Cardiac fibroblast (primary cell): ENCODE results near the gene PPM1B.
"Not testable (repeated sequence)": the region's sequence is repeated elsewhere in the genome, so short reads cannot be mapped to it uniquely, and the experiment has no call there.

Source experiments
- DNase-seq, 2 donors: peaks; one replicate each; pipeline versions ENCODE4 v3.0.0 to v3.0.0-alpha.2; 2010; ENCODE audit warnings: low read depth in 2 of 2
- H3K4me3 ChIP-seq, 2 donors: replicated peaks in 1 of 2; 1 replicate in 1 of 2; 2 replicates in 1 of 2; pipeline ENCODE4 v1.5.1; 2011; ENCODE audit warnings: low read depth in 2 of 2, low read length in 2 of 2, mild to moderate bottlenecking in 2 of 2, moderate library complexity in 1 of 2
- TF ChIP-seq, protein P1 (sequence below): IDR thresholded peaks from one replicate; pipeline ENCODE4 v1.5.1; 2011; ENCODE audit warnings: low read depth, mild to moderate bottlenecking, low read length, inconsistent platforms

The PPM1B gene

GRCh38 chr2:44244135-44244871, 75.6 kb downstream of the PPM1B start:
- TF ChIP-seq, protein P1, sequence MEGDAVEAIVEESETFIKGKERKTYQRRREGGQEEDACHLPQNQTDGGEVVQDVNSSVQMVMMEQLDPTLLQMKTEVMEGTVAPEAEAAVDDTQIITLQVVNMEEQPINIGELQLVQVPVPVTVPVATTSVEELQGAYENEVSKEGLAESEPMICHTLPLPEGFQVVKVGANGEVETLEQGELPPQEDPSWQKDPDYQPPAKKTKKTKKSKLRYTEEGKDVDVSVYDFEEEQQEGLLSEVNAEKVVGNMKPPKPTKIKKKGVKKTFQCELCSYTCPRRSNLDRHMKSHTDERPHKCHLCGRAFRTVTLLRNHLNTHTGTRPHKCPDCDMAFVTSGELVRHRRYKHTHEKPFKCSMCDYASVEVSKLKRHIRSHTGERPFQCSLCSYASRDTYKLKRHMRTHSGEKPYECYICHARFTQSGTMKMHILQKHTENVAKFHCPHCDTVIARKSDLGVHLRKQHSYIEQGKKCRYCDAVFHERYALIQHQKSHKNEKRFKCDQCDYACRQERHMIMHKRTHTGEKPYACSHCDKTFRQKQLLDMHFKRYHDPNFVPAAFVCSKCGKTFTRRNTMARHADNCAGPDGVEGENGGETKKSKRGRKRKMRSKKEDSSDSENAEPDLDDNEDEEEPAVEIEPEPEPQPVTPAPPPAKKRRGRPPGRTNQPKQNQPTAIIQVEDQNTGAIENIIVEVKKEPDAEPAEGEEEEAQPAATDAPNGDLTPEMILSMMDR, result peak; percentile 52
- no peak overlapping the region for H3K4me3 ChIP-seq
- DNase-seq, result peak; percentile 83 to 84

GRCh38 chr2:44245083-44245861, 76.6 kb downstream of the PPM1B start:
- TF ChIP-seq, protein P1, result no peak
- no peak overlapping the region for H3K4me3 ChIP-seq

GRCh38 chr2:44246436-44246835, 77.8 kb downstream of the PPM1B start:
- peak in 1 of 2 donors; percentile 23 for DNase-seq
- H3K4me3 ChIP-seq, result no peak overlapping the region
- TF ChIP-seq, protein P1, result no peak

More at GRCh38 chr2:44245083-44245861, 76.6 kb downstream of the PPM1B start:
- no peak for DNase-seq

DNA sequence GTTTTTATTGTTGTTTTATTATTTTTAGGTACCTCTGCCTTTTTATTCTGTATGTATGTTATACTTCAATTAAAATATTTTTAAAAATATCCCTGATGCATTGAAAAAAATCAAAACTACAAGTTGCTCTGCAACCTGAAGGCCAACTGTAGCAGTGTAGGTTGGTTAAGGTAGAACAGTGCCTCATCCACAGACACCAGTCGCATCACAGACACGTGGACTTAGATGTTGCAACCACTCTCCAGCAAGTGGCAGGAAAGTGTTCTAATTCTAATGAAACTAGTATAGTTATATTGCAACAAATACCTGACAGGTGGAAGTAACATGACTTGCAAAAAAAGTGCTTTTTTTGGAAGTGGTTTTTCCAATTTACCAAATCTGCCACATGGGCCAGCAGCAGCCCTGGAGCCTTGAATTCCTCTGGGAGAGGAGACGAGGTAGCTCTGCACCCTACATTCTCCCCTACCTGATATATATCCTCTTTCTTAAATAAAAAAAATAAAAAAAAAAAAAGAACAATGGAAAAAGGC, 78.2 kb downstream of the PPM1B start:
- H3K4me3 ChIP-seq, result no peak overlapping the region
- DNase-seq, result no peak
- TF ChIP-seq, protein P1, result no peak

DNA sequence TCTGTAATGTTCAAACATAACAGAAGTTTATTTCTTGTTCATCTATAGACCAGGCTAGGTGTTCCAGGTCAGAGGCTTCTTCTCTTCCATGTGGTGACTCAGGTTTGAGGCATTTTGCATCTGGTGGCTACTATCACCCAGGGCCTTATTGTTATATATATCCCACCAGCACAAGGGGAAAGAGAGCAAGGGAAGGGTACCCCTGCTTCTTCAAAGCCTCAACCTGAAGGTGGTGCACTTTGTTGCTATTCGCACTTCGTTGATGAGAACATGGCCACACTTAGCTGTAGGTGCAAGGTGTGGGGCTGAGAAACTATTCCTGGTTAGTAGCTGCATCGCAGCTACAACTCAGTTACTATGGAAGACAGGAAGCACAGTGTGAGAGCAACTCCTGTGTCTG, 79.2 kb downstream of the PPM1B start:
- TF ChIP-seq, protein P1, result no peak
- DNase-seq, result no peak
- H3K4me3 ChIP-seq, result no peak overlapping the region

- not testable (repeated sequence) for DNase-seq, H3K4me3 ChIP-seq
These were observed 80.6 kb downstream of the PPM1B start for GRCh38 chr2:44249269-44249668.

DNA sequence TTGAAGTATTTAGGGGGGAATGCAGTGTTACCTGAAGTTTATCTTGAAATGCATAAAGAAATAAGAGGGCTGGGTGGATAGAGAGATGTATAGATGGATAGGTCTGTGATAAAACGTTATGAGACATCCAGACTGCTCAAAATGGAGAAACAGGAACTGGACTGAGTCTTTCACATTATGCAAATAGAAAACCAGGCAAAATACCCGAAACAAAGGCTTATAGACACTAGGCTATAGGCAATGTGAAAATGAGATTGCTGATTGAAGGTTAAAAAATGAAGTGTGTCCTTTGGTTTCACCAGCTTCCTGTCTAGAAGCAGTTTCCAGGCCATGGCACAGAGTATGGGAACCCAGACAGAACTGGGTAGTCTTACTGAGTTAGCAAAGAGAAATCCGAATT, 81.7 kb downstream of the PPM1B start:
- H3K4me3 ChIP-seq, result no peak overlapping the region
- TF ChIP-seq, protein P1, result no peak
- no peak for DNase-seq
